ENCODE results near the gene C5orf63.

DNA sequence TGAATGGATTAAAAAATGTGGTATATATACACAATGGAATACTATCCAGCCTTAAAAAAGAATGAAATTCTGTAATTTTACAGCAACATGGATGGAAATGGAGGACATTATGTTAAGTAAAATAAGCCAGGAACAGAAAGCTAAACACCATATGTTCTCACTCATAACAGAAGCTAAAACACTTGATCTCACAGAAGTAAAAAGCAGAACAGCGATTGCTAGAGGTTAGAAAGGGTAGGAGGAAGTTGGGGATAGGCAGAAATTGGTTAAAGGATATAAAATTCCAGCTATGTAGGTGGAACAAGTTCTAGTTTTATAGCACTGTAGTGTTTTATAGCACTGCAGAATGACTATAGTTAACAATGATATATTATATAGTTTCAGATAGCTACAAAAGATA lies 58.7 kb downstream of the C5orf63 start:
- TF ChIP-seq CTCF (IDR thresholded peaks at IDR 0.05; ENCODE audit: poor library complexity, severe bottlenecking): no peak
- no peak for TF ChIP-seq POLR2AphosphoS5 (IDR thresholded peaks at IDR 0.05)
- TF ChIP-seq REST (IDR thresholded peaks at IDR 0.05; ENCODE audit: borderline replicate concordance): no peak
